Measurements from ENCODE around the gene HIVEP1.

GRCh38 chr6:12181481-12181880 is 169.4 kb downstream of the HIVEP1 start:
- TF ChIP-seq, protein P1, sequence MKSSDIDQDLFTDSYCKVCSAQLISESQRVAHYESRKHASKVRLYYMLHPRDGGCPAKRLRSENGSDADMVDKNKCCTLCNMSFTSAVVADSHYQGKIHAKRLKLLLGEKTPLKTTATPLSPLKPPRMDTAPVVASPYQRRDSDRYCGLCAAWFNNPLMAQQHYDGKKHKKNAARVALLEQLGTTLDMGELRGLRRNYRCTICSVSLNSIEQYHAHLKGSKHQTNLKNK (CRISPR knock-in tag; IDR thresholded peaks at IDR 0.05), result no peak
- TF ChIP-seq FOXK1 (CRISPR knock-in tag; IDR thresholded peaks at IDR 0.05), result no peak
- TF ChIP-seq, protein P2, sequence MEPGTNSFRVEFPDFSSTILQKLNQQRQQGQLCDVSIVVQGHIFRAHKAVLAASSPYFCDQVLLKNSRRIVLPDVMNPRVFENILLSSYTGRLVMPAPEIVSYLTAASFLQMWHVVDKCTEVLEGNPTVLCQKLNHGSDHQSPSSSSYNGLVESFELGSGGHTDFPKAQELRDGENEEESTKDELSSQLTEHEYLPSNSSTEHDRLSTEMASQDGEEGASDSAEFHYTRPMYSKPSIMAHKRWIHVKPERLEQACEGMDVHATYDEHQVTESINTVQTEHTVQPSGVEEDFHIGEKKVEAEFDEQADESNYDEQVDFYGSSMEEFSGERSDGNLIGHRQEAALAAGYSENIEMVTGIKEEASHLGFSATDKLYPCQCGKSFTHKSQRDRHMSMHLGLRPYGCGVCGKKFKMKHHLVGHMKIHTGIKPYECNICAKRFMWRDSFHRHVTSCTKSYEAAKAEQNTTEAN (CRISPR knock-in tag; IDR thresholded peaks at IDR 0.05), result no peak

All from WTC11 (cell line).